Epithelial cell of esophagus (primary cell): ENCODE results near the gene PTGIR.
"Not testable (repeated sequence)": the region's sequence is repeated elsewhere in the genome, so short reads cannot be mapped to it uniquely, and the experiment has no call there.

Source experiments
- DNase-seq: peaks from one replicate; pipeline ENCODE4 v3.0.0; 2010; ENCODE audit warnings: low read depth
- H3K4me3 ChIP-seq: 2 replicates; pipeline ENCODE4 v1.5.1; 2011; ENCODE audit warnings: mild to moderate bottlenecking, low read length, control low read depth
- CTCF ChIP-seq: IDR thresholded peaks from 2 replicates; pipeline ENCODE4 v1.5.1; 2011; ENCODE audit warnings: low read depth, mild to moderate bottlenecking, low read length, control low read depth, inconsistent platforms; ENCODE audit not compliant: insufficient read depth; ENCODE audit errors: missing control alignments

Gene PTGIR

GRCh38 chr19:46630586-46631205 lies 5.8 kb upstream of the PTGIR start:
- no peak overlapping the region for H3K4me3 ChIP-seq
- no peak for DNase-seq
- no peak for TF ChIP-seq CTCF

GRCh38 chr19:46629546-46630025 lies 4.7 kb upstream of the PTGIR start:
- no peak for DNase-seq
- TF ChIP-seq CTCF, result no peak
- H3K4me3 ChIP-seq, result no peak overlapping the region

GRCh38 chr19:46628970-46629369 lies 4.1 kb upstream of the PTGIR start:
- H3K4me3 ChIP-seq, DNase-seq: not testable (repeated sequence)

- DNase-seq, result no peak
- no peak overlapping the region for H3K4me3 ChIP-seq
- TF ChIP-seq CTCF, result no peak
These were observed 1.6 kb upstream of the PTGIR start for GRCh38 chr19:46626446-46626845.

- no peak overlapping the region for H3K4me3 ChIP-seq
- TF ChIP-seq CTCF, result no peak
- DNase-seq, result no peak
These were observed 842 bp upstream of the PTGIR start for GRCh38 chr19:46625731-46626130.

- DNase-seq, result no peak
- TF ChIP-seq CTCF, result no peak
- no peak overlapping the region for H3K4me3 ChIP-seq
These were observed 880 bp downstream of the PTGIR start for GRCh38 chr19:46623915-46624502.

- no peak for TF ChIP-seq CTCF
- no peak overlapping the region for H3K4me3 ChIP-seq
- no peak for DNase-seq
These were observed 2.8 kb downstream of the PTGIR start for GRCh38 chr19:46622118-46622446.
